ENCODE results near the gene POGZ. TPM values are rescaled to one million over a fixed set of nuclear protein-coding genes. Genes with fewer than 3 reads are reported as not detected.

Gene POGZ
- total RNA-seq, 4 donors from 2014 or later: 34.3 to 191 (median 62.8) TPM

DNA sequence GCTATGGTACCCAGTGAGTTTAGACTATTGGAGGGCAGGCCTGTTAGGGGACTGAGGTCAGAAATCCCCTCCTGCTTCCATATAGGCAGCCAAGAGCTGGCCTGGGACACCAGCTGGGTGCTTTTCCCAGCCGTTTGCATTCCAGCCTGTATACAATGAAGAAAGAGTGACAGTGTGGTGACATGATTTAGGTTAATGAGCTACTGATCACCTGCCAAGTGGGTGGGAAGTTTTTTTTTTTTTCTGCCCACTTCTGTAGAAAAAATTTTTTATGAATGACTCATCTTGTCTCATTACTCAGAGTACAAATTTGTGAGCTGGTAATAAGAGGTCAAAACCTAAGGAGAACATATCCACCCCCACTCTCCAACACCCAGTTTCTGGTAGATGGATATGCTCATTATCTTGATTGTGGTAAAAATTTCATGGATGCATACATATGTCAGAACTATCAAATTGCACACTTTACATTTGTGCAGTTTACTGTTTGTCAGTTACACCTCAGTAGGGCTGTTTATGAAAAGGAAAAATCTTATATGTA, 35.5 kb upstream of the POGZ start:
- H3K4me3 ChIP-seq: no peak overlapping the region
- no peaks in the 10 kb centered on the region for H3K27me3 ChIP-seq
- no peaks in the 10 kb centered on the region for H3K36me3 ChIP-seq
- no peak for DNase-seq
- TF ChIP-seq, protein P1, sequence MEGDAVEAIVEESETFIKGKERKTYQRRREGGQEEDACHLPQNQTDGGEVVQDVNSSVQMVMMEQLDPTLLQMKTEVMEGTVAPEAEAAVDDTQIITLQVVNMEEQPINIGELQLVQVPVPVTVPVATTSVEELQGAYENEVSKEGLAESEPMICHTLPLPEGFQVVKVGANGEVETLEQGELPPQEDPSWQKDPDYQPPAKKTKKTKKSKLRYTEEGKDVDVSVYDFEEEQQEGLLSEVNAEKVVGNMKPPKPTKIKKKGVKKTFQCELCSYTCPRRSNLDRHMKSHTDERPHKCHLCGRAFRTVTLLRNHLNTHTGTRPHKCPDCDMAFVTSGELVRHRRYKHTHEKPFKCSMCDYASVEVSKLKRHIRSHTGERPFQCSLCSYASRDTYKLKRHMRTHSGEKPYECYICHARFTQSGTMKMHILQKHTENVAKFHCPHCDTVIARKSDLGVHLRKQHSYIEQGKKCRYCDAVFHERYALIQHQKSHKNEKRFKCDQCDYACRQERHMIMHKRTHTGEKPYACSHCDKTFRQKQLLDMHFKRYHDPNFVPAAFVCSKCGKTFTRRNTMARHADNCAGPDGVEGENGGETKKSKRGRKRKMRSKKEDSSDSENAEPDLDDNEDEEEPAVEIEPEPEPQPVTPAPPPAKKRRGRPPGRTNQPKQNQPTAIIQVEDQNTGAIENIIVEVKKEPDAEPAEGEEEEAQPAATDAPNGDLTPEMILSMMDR (IDR thresholded peaks at IDR 0.05): no peak
- TF ChIP-seq POLR2A (IDR thresholded peaks at IDR 0.05): no peak
- no peaks in the 10 kb centered on the region for H3K4me1 ChIP-seq
- intact Hi-C loops (cut with DNase I; ENCODE audit: low total_unique reads): no loop called here
- H3K9me3 ChIP-seq: no peaks in the 10 kb centered on the region
- H3K27ac ChIP-seq: no peak overlapping the region

DNA sequence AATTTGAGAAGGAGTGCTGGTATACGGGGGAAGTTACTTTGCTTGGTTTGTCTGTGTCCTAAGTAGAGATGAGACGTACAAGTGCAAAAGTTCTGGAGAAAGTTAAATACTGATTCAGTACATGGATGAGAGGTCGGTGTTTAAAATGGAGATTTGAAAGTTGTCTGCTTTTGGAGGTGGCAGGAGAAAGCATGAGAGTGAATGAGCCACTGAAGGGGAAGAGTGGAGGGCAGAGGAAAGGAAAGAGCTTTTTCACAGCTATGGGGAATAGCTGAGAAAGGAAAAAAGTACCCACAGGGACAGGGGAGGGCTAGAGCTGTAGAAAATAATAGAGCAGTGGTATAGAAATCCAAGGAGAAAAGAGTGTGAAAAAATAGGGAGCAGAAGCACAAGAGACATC, 33.7 kb upstream of the POGZ start:
- no peaks in the 10 kb centered on the region for H3K9me3 ChIP-seq
- H3K4me1 ChIP-seq: no peaks in the 10 kb centered on the region
- TF ChIP-seq POLR2A (IDR thresholded peaks at IDR 0.05): no peak
- TF ChIP-seq, protein P1 (IDR thresholded peaks at IDR 0.05): no peak
- H3K36me3 ChIP-seq: no peaks in the 10 kb centered on the region
- intact Hi-C loops (cut with DNase I; ENCODE audit: low total_unique reads): no loop called here
- H3K27me3 ChIP-seq: no peaks in the 10 kb centered on the region
- H3K27ac ChIP-seq: no peak overlapping the region
- no peak overlapping the region for H3K4me3 ChIP-seq
- DNase-seq: no peak

DNA sequence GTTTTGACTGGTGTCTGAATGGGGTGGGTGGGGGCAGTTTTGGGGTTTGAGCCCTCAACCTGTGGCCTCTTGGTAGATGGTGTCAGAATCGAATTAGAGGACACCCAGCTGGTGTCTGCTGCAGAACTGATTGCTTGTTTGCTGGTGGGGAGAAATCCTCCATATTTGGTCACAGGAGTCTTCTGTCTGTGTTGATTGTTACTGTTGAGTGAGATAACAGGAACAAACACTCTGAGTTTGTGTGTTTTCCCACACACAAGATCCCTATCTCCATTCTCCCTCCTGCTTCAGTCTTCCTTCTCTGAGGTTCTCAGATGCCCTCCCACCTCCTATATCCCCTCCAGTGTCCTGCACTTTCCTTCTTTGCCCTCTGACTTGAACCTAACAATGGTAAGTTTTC, 32.8 kb upstream of the POGZ start:
- H3K27me3 ChIP-seq: no peaks in the 10 kb centered on the region
- intact Hi-C loops (cut with DNase I; ENCODE audit: low total_unique reads): no loop called here

DNA sequence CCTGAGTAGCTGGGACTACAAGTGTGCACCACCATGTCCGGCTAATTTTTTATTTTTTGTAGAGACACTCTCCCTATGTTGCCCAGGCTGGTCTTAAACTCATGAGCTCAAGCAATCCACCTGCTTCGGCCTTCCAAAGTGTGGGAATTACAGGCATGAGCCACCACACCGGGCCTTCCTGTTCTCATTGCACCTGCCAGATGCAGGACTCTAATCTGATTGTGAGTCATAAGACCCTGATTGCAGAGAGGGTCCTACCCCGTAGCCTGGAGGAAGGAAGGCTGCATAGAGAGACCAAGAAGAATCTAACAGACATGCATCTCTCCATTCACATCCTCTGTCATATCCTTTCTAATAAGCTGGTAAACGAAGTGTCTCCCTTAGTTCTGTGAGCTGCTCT, 32.3 kb upstream of the POGZ start:
- no peaks in the 10 kb centered on the region for H3K27me3 ChIP-seq
- intact Hi-C loops (cut with DNase I; ENCODE audit: low total_unique reads): no loop called here
- no peaks in the 10 kb centered on the region for H3K4me1 ChIP-seq
- TF ChIP-seq, protein P1 (IDR thresholded peaks at IDR 0.05): no peak
- TF ChIP-seq POLR2A (IDR thresholded peaks at IDR 0.05): no peak
- no peak for DNase-seq
- H3K4me3 ChIP-seq: no peak overlapping the region
- no peaks in the 10 kb centered on the region for H3K36me3 ChIP-seq
- no peaks in the 10 kb centered on the region for H3K9me3 ChIP-seq
- H3K27ac ChIP-seq: no peak overlapping the region

More for the DNA sequence above, 32.8 kb upstream of the POGZ start:
- no peaks in the 10 kb centered on the region for H3K9me3 ChIP-seq
- DNase-seq: no peak
- H3K36me3 ChIP-seq: no peaks in the 10 kb centered on the region
- H3K4me3 ChIP-seq: no peak overlapping the region
- H3K27ac ChIP-seq: no peak overlapping the region
- no peak for TF ChIP-seq POLR2A (IDR thresholded peaks at IDR 0.05)
- TF ChIP-seq, protein P1 (IDR thresholded peaks at IDR 0.05): no peak
- H3K4me1 ChIP-seq: no peaks in the 10 kb centered on the region

DNA sequence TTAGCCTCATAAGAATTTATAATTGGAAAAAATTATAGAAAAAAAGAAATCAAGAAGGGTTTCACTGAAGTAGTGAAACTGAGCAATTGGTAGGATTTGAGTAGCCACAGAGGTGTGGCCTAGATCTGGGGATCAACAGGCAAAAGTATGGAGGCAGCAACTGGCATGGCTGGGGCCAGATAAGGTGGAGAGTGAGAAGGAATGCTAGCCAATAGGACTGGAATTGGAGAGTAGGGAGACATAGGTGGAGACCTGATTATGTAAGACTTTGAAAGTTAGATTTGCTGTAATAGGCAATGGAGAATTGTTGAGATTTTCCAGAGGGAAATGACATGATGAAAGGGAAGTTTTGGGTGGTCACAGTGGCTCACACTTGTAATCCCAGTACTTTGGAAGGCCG, 27.3 kb upstream of the POGZ start:
- no peaks in the 10 kb centered on the region for H3K9me3 ChIP-seq
- H3K36me3 ChIP-seq: no peaks in the 10 kb centered on the region
- no peak for DNase-seq
- H3K27me3 ChIP-seq: no peaks in the 10 kb centered on the region
- H3K4me1 ChIP-seq: no peaks in the 10 kb centered on the region
- no peak overlapping the region for H3K4me3 ChIP-seq
- H3K27ac ChIP-seq: no peak overlapping the region
- intact Hi-C loops (cut with DNase I; ENCODE audit: low total_unique reads): no loop called here
- no peak for TF ChIP-seq POLR2A (IDR thresholded peaks at IDR 0.05)
- TF ChIP-seq, protein P1 (IDR thresholded peaks at IDR 0.05): no peak
